Activated CD8-positive, alpha-beta memory T cell treated with anti-CD3 and anti-CD28 coated beads, Interleukin-2, amount 50 U/mL, for 1 hour (primary cell): ENCODE measurements around the gene PLSCR4.
"Not testable (repeated sequence)": the region's sequence is repeated elsewhere in the genome, so short reads cannot be mapped to it uniquely, and the experiment has no call there.

Source experiments
- DNase-seq: peaks from one replicate; pipeline ENCODE4 v3.0.0-alpha.2; 2020; ENCODE audit errors: extremely low read depth

The PLSCR4 gene

GRCh38 chr3:146250449-146251382 lies at the start of gene PLSCR4:
Gene PLSCR4, minus strand, starts transcription at chr3:146251105. Its CDS starts 29,034 bp downstream, at chr3:146222071.
- no peak for DNase-seq

- DNase-seq, result not testable (repeated sequence)
These were observed 42.5 kb upstream of the PLSCR4 start for GRCh38 chr3:146293401-146293800.

GRCh38 chr3:146283781-146284445 lies 33.0 kb upstream of the PLSCR4 start:
- no peak for DNase-seq

- no peak for DNase-seq
These were observed 30.0 kb upstream of the PLSCR4 start for GRCh38 chr3:146280864-146281263.

- DNase-seq, result no peak
These were observed 29.0 kb upstream of the PLSCR4 start for GRCh38 chr3:146279951-146280350.

GRCh38 chr3:146279013-146279412 lies 28.1 kb upstream of the PLSCR4 start:
- no peak for DNase-seq

GRCh38 chr3:146277953-146278631 lies 27.2 kb upstream of the PLSCR4 start:
- DNase-seq, result no peak

- DNase-seq, result no peak
These were observed 24.6 kb upstream of the PLSCR4 start for GRCh38 chr3:146275476-146275875.

GRCh38 chr3:146274833-146275232 lies 23.9 kb upstream of the PLSCR4 start:
- no peak for DNase-seq

- no peak for DNase-seq
These were observed 23.0 kb upstream of the PLSCR4 start for GRCh38 chr3:146273721-146274407.

- DNase-seq, result no peak
These were observed 20.3 kb upstream of the PLSCR4 start for GRCh38 chr3:146271180-146271579.

GRCh38 chr3:146269271-146269670 lies 18.4 kb upstream of the PLSCR4 start:
- DNase-seq, result no peak

- no peak for DNase-seq
These were observed 17.8 kb upstream of the PLSCR4 start for GRCh38 chr3:146268535-146269219.

- DNase-seq, result no peak
These were observed 14.8 kb upstream of the PLSCR4 start for GRCh38 chr3:146265720-146266119.

GRCh38 chr3:146262371-146263110 lies 11.6 kb upstream of the PLSCR4 start:
- no peak for DNase-seq

- DNase-seq, result no peak
These were observed 9.1 kb upstream of the PLSCR4 start for GRCh38 chr3:146259880-146260589.

- no peak for DNase-seq
These were observed 6.1 kb upstream of the PLSCR4 start for GRCh38 chr3:146256851-146257486.

- DNase-seq, result not testable (repeated sequence)
These were observed 1.5 kb upstream of the PLSCR4 start for GRCh38 chr3:146252445-146252844.

- DNase-seq, result no peak
These were observed 984 bp downstream of the PLSCR4 start for GRCh38 chr3:146249921-146250320.
